ENCODE measurements around the gene RHO.

DNA sequence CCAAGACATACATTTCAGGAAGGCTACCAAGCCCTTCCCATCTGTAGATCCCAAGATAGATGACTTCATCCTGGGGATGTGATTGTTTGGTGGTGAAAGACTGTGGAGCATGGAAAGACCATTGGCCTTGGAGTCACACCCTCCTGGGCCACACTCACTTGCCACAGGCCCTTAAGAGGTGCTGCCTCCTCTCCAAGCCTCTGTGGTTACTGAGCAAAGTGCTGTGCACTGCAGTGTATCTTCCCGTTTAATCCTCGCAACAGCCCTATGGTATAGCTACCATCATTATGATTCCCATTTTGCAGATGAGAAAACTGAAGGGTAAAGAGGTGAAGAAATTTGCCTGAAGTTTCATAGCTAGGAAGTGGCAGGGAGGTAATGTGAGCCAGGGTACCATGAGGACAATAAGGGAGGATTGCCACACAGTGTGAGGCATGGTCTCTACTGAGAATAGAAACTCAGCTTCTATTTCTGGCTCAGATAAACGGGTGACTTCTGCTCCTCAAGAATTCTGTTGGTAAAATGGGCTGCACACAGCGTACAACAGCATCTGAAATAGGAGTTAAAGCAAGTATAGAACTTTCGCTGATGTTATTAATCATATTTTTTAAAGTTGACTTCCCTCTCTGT lies 23.9 kb upstream of the RHO start:
- no peak for TF ChIP-seq CTCF (IDR thresholded peaks at IDR 0.05)
- TF ChIP-seq CBFB (CRISPR knock-in tag; IDR thresholded peaks at IDR 0.05; ENCODE audit: low read depth): no peak
- no peak for TF ChIP-seq FOXJ3 (CRISPR knock-in tag; IDR thresholded peaks at IDR 0.05; ENCODE audit: borderline replicate concordance)
- TF ChIP-seq TEAD4 (CRISPR knock-in tag; IDR thresholded peaks at IDR 0.05): no peak
- no peak for TF ChIP-seq AFF4 (CRISPR knock-in tag; IDR thresholded peaks at IDR 0.05; ENCODE audit: borderline replicate concordance)
- TF ChIP-seq NFATC4 (CRISPR knock-in tag; IDR thresholded peaks at IDR 0.05): no peak
- no peak for TF ChIP-seq HMGXB4 (CRISPR knock-in tag; IDR thresholded peaks at IDR 0.05)
- no peak for TF ChIP-seq TP53 (CRISPR knock-in tag; IDR thresholded peaks at IDR 0.05)
- no peak for TF ChIP-seq ESRRA (CRISPR knock-in tag; IDR thresholded peaks at IDR 0.05; ENCODE audit: borderline replicate concordance)
- no peak for TF ChIP-seq ZNF416 (CRISPR knock-in tag; IDR thresholded peaks at IDR 0.05)
- no peak for TF ChIP-seq ATF3 (CRISPR knock-in tag; conservative IDR thresholded peaks at IDR 0.05)
- no peak for TF ChIP-seq ZNF138 (CRISPR knock-in tag; conservative IDR thresholded peaks at IDR 0.05)
- no peak for TF ChIP-seq E2F5 (CRISPR knock-in tag; IDR thresholded peaks at IDR 0.05)
- TF ChIP-seq, protein P1, sequence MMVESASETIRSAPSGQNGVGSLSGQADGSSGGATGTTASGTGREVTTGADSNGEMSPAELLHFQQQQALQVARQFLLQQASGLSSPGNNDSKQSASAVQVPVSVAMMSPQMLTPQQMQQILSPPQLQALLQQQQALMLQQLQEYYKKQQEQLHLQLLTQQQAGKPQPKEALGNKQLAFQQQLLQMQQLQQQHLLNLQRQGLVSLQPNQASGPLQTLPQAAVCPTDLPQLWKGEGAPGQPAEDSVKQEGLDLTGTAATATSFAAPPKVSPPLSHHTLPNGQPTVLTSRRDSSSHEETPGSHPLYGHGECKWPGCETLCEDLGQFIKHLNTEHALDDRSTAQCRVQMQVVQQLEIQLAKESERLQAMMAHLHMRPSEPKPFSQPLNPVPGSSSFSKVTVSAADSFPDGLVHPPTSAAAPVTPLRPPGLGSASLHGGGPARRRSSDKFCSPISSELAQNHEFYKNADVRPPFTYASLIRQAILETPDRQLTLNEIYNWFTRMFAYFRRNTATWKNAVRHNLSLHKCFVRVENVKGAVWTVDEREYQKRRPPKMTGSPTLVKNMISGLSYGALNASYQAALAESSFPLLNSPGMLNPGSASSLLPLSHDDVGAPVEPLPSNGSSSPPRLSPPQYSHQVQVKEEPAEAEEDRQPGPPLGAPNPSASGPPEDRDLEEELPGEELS (CRISPR knock-in tag; IDR thresholded peaks at IDR 0.05): no peak

Measured in WTC11 (cell line).